OCI-LY3 (cell line): Measurements from ENCODE around the gene CATSPERE.

ENCODE experiments used
- H2AFZ ChIP-seq: fragments of 200-600, 300-600 bp; shearing (Covaris generic); 2 replicates; pipeline ENCODE4 v1.6.0; 2014; ENCODE audit warnings: antibody characterized with exemption, low read depth, low read length
- H3K27ac ChIP-seq: fragments of 200-600, 300-600 bp; sonication (generic); 2 replicates; pipeline ENCODE4 v1.5.1; 2014; ENCODE audit warnings: mild to moderate bottlenecking, low read length, moderate library complexity, mixed read lengths
- H3K27me3 ChIP-seq: fragments of 200-600, 300-600 bp; sonication (generic); 2 replicates; pipeline ENCODE4 v1.6.1; 2014; ENCODE audit warnings: low read depth, low read length, mixed read lengths
- H3K36me3 ChIP-seq: fragments of 200-600, 300-600 bp; sonication (generic); replicated peaks from 2 replicates; pipeline ENCODE3; 2014; ENCODE audit warnings: low read depth, low read length, mixed read lengths
- H3K4me1 ChIP-seq: fragments of 300-600, 200-600 bp; sonication (generic); 2 replicates; pipeline ENCODE4 v1.6.1; 2014; ENCODE audit warnings: low read length, mixed read lengths
- H3K4me2 ChIP-seq: fragments of 200-600, 300-600 bp; sonication (generic); 2 replicates; pipeline ENCODE4 v1.6.1; 2014; ENCODE audit warnings: low read length, mixed read lengths
- H3K4me3 ChIP-seq: fragments of 300-600, 200-600 bp; sonication (generic); 2 replicates; pipeline ENCODE4 v1.5.1; 2014; ENCODE audit warnings: antibody characterized with exemption, mild to moderate bottlenecking, low read length, moderate library complexity
- H3K79me2 ChIP-seq: fragments of 300-600, 200-600 bp; shearing (Covaris generic); 2 replicates; pipeline ENCODE4 v1.6.1; 2014; ENCODE audit warnings: mild to moderate bottlenecking, low read length, mixed read lengths
- H3K9ac ChIP-seq: fragments of 300-600, 200-600 bp; shearing (Covaris generic); 2 replicates; pipeline ENCODE4 v1.6.0; 2014; ENCODE audit warnings: mild to moderate bottlenecking, low read length, moderate library complexity
- H3K9me3 ChIP-seq: fragments of 200-600, 300-600 bp; shearing (Covaris generic); 2 replicates; pipeline ENCODE4 v1.6.1; 2014; ENCODE audit warnings: low read length, mixed read lengths; ENCODE audit not compliant: insufficient read depth
- H4K20me1 ChIP-seq: fragments of 200-600, 300-600 bp; sonication (generic); 2 replicates; pipeline ENCODE4 v1.6.1; 2016; ENCODE audit warnings: low read length, mixed read lengths; ENCODE audit not compliant: insufficient read depth
- CTCF ChIP-seq: fragments of 200-600, 300-600 bp; sonication (generic); IDR thresholded peaks from 2 replicates; pipeline ENCODE4 v1.5.1; 2014; ENCODE audit warnings: antibody characterized with exemption, low read length, low read depth
- EZH2phosphoT487 ChIP-seq: fragments of 200-600 bp; shearing (Covaris generic); IDR thresholded peaks from 2 replicates; pipeline ENCODE4 v1.6.1; 2018; ENCODE audit warnings: antibody characterized with exemption, mixed run types, low read depth

CATSPERE gene

GRCh38 chr1:244429818-244430217 lies 31.3 kb upstream of the CATSPERE start:
- Histone ChIP-seq H3K4me2 (no peak overlapping the region), H3K27ac (no peak overlapping the region), H2AFZ (no peak overlapping the region), H3K27me3 (no peaks in the 10 kb centered on the region), H3K9me3 (no peaks in the 10 kb centered on the region), H3K4me1 (no peaks in the 10 kb centered on the region), H3K36me3 (peaks cover 37% of the 10 kb centered on the region), H3K9ac (no peak overlapping the region), H3K79me2 (peaks cover 11% of the 10 kb centered on the region; the same call in 1 of the 2 replicates), H3K4me3 (no peak overlapping the region), H4K20me1 (no peaks in the 10 kb centered on the region)
- TF ChIP-seq EZH2phosphoT487 = no peak
- TF ChIP-seq CTCF = no peak

- H2AFZ ChIP-seq = no peak overlapping the region
- peaks cover 39% of the 10 kb centered on the region for H3K36me3 ChIP-seq
- peaks cover 19% of the 10 kb centered on the region; the same call in 1 of the 2 replicates for H3K79me2 ChIP-seq
Observed at GRCh38 chr1:244431166-244431565, 29.9 kb upstream of the CATSPERE start.

GRCh38 chr1:244435562-244436205 lies 25.4 kb upstream of the CATSPERE start:
- Histone ChIP-seq H3K27ac (no peak overlapping the region), H3K27me3 (no peaks in the 10 kb centered on the region), H3K36me3 (peaks cover 26% of the 10 kb centered on the region), H3K4me3 (no peak overlapping the region), H4K20me1 (peaks cover 18% of the 10 kb centered on the region; the same call in 1 of the 2 replicates), H3K4me2 (no peak overlapping the region), H3K4me1 (no peaks in the 10 kb centered on the region), H2AFZ (no peak overlapping the region), H3K9ac (no peak overlapping the region), H3K79me2 (peaks cover 53% of the 10 kb centered on the region), H3K9me3 (no peaks in the 10 kb centered on the region)
- no peak for TF ChIP-seq CTCF
- TF ChIP-seq EZH2phosphoT487 = no peak

More at GRCh38 chr1:244431166-244431565, 29.9 kb upstream of the CATSPERE start:
- no peaks in the 10 kb centered on the region for H3K27me3 ChIP-seq
- H3K4me3 ChIP-seq = no peak overlapping the region
- no peaks in the 10 kb centered on the region for H3K4me1 ChIP-seq
- H3K4me2 ChIP-seq = no peak overlapping the region
- no peak overlapping the region for H3K27ac ChIP-seq
- peaks cover 3% of the 10 kb centered on the region; the same call in 1 of the 2 replicates for H4K20me1 ChIP-seq
- H3K9me3 ChIP-seq = no peaks in the 10 kb centered on the region
- H3K9ac ChIP-seq = no peak overlapping the region
- TF ChIP-seq CTCF = no peak
- no peak for TF ChIP-seq EZH2phosphoT487

GRCh38 chr1:244436336-244437085 lies 24.6 kb upstream of the CATSPERE start:
- Histone ChIP-seq H3K79me2 (peaks cover 60% of the 10 kb centered on the region), H3K4me2 (no peak overlapping the region), H4K20me1 (peaks cover 18% of the 10 kb centered on the region; the same call in 1 of the 2 replicates), H3K9ac (no peak overlapping the region), H3K27me3 (no peaks in the 10 kb centered on the region), H3K4me1 (no peaks in the 10 kb centered on the region), H2AFZ (no peak overlapping the region), H3K27ac (no peak overlapping the region), H3K4me3 (no peak overlapping the region), H3K36me3 (peaks cover 24% of the 10 kb centered on the region), H3K9me3 (no peaks in the 10 kb centered on the region)
- no peak for TF ChIP-seq EZH2phosphoT487
- no peak for TF ChIP-seq CTCF
